Measurements from ENCODE around the gene MIA. TPM values are rescaled to one million over a fixed set of nuclear protein-coding genes. Genes with fewer than 3 reads are reported as not detected.
"Not testable (repeated sequence)": the region's sequence is repeated elsewhere in the genome, so short reads cannot be mapped to it uniquely, and the experiment has no call there.

MIA gene
- total and polyA plus RNA-seq, 2 of the 4 experiments (the other 2 are of a cell fraction) = 0.44 TPM; not detected in 1

DNA sequence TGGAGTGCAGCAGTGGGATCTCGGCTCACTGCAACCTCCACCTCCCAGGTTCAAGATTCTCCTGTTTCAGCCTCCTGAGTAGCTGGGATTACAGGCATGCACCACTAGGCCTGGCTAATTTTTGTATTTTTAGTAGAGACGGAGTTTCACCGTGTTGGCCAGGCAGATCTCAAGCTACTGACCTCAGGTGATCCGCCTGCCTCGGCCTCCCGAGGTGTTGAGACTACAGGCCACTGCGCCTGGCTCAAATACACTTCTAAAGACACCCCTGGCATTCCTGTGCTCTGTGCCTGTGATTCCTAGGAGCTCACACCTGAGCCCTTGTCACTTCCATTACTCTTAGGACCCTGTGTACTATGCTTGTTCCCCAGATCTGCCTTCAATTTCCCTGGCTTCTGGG lies 37.2 kb downstream of the MIA start:
- H2AFZ ChIP-seq (replicated peaks; ENCODE audit: low read length, poor library complexity); ATAC-seq (ENCODE audit: low read depth); H2AK5ac ChIP-seq (ENCODE audit: low read depth, low read length); H3K9me1 ChIP-seq (ENCODE audit: insufficient read depth, low read length); H3K4me3 ChIP-seq (ENCODE audit: insufficient read depth, low read depth, low read length); CTCF ChIA-PET; H3K27ac ChIP-seq (ENCODE audit: insufficient read depth, low read length); H4K91ac ChIP-seq (ENCODE audit: insufficient read depth, low read depth, low read length); H3K4me1 ChIP-seq (ENCODE audit: control insufficient read depth, insufficient read depth, low read length); POLR2A ChIA-PET (ENCODE audit: unreplicated experiment); intact Hi-C loops (cut with micrococcal nuclease); H4K8ac ChIP-seq (ENCODE audit: low read depth in 2 of 2, low read length in 2 of 2); H2BK120ac ChIP-seq (ENCODE audit: low read depth, low read length); H2BK20ac ChIP-seq (ENCODE audit: low read depth, low read length); H4K5ac ChIP-seq (ENCODE audit: low read depth, low read length); DNase-seq; H3K9ac ChIP-seq (ENCODE audit: low read depth, low read length); in situ Hi-C loops (cut with MboI; ENCODE audit: low sequenced_read_pairs); H3K14ac ChIP-seq (replicated peaks; ENCODE audit: low read depth, low read length); H3K9me3 ChIP-seq (ENCODE audit: control insufficient read depth, insufficient read depth, low read length); H2AK9ac ChIP-seq (replicated peaks; ENCODE audit: low read depth, low read length, poor library complexity); dilution Hi-C loops (cut with HindIII; ENCODE audit: low sequenced_read_pairs, unreplicated experiment); BruUV-seq (replicated peaks); H3K27me3 ChIP-seq (ENCODE audit: control insufficient read depth, insufficient read depth, low read length); H2BK5ac ChIP-seq (ENCODE audit: low read depth, low read length, poor library complexity, severe bottlenecking); H3K18ac ChIP-seq (ENCODE audit: low read depth, low read length); H3K56ac ChIP-seq (ENCODE audit: extremely low read depth, insufficient read depth, low read length); H3K4me2 ChIP-seq (ENCODE audit: low read depth, low read length); H2BK15ac ChIP-seq (ENCODE audit: low read depth, low read length): not testable (repeated sequence)
- peak overlapping the region; percentile 65; the same call in 1 of the 2 replicates for H3K23ac ChIP-seq (ENCODE audit: low read depth, low read length)
- H4K20me1 ChIP-seq (ENCODE audit: insufficient read depth, low read length) = peaks cover 21% of the 10 kb centered on the region
- H3K36me3 ChIP-seq (ENCODE audit: control insufficient read depth, insufficient read depth, low read length) = peaks cover 23% of the 10 kb centered on the region; the same call in 1 of the 2 replicates
- peaks cover 15 to 32% of the 10 kb centered on the region in 2 experiments for H3K79me1 ChIP-seq (ENCODE audit: low read depth in 1 of 2, low read length in 2 of 2)
- 100% methylated on average over 1 of the region's 7 CpGs; no CpG with 5 or more reads in 1 of the 2 experiments for WGBS, 2 experiments (ENCODE audit: extremely low coverage in 2 of 2, insufficient read length in 1 of 2)
- 0 out of 2 replicates have a peak overlapping the region, but pooled peaks have one; percentile 22 for H3K4ac ChIP-seq (ENCODE audit: low read depth, low read length)
